HS-27A (cell line): Measurements from ENCODE around the gene ZNF433.
A peak's percentile ranks its signal among the peaks of the same experiment; 100 is the strongest.

Experiments used
- DNase-seq: peaks from one replicate; pipeline ENCODE4 v3.0.0-alpha.2; 2012; ENCODE audit warnings: low read depth, missing footprints

Gene ZNF433

GRCh38 chr19:11989112-11989456 is 46.4 kb downstream of the ZNF433 start:
- no peak for DNase-seq

GRCh38 chr19:11987405-11988281 is 47.8 kb downstream of the ZNF433 start:
- peak; percentile 81 for DNase-seq

GRCh38 chr19:11986754-11987153 is 48.7 kb downstream of the ZNF433 start:
- DNase-seq = no peak

GRCh38 chr19:11984986-11985385 is 50.5 kb downstream of the ZNF433 start:
- no peak for DNase-seq

GRCh38 chr19:11982526-11982925 is 53.0 kb downstream of the ZNF433 start:
- DNase-seq = peak; percentile 50

GRCh38 chr19:11979527-11979926 is 56.0 kb downstream of the ZNF433 start:
- no peak for DNase-seq

- no peak for DNase-seq
Measured at GRCh38 chr19:11978492-11979100, 56.9 kb downstream of the ZNF433 start.

- no peak for DNase-seq
Measured at GRCh38 chr19:11973019-11973810, 62.3 kb downstream of the ZNF433 start.

GRCh38 chr19:11971041-11971440 is 64.4 kb downstream of the ZNF433 start:
- DNase-seq = no peak

GRCh38 chr19:11970174-11970573 is 65.3 kb downstream of the ZNF433 start:
- no peak for DNase-seq

GRCh38 chr19:11964858-11965645 is 70.4 kb downstream of the ZNF433 start, which contains the start of gene ZNF763:
Gene ZNF763 (plus strand): TSS chr19:11965040. CDS start chr19:11965209, 169 bp downstream.
- peak; percentile 82 for DNase-seq
